ENCODE measurements around the gene SPEF2.

DNA sequence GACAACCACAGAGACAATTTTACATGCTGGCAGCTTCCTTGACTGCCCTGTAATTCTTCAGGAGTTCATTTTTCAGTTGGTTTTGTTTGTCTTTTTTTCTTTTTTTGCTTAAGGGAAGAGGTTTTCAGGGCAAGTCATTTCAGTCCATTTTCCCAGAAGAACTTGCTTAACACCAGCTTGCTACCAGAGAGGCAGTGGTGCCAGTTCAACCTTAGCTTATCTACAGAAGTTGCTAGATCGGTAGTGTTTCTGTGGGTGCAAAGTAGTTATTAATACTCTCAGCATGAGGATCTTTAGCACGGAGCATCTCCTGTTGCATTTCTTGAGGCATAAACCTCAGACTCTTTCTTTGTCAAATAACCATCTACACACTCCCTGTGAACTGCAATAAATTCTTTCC, 1.1 kb downstream of the SPEF2 start:
- TF ChIP-seq GATA2 (IDR thresholded peaks at IDR 0.05; ENCODE audit: low read depth, low read length) (no peak), GATA3 (IDR thresholded peaks at IDR 0.05; ENCODE audit: low read depth, low read length) (no peak)

Data from SH-SY5Y (cell line).